K562 (cell line): ENCODE results near the gene SPNS2. TPM values are rescaled to one million over a fixed set of nuclear protein-coding genes. Genes with fewer than 3 reads are reported as not detected.

Source experiments
- ATAC-seq: fragments of 200-7000 bp; cut with Tn5 transposase; 3 replicates; pipeline ENCODE4 v1.9.1; 2020; ENCODE audit warnings: moderate library complexity
- BruUV-seq: library from RNA; stranded (reverse); fragments of 400-500 nt; replicated peaks from 2 replicates; lab custom pipeline; 2021; lab: Mats Ljungman, UMichigan
- CTCF ChIA-PET: fragments of 300-600 bp; formaldehyde crosslinking; extraction: SDS; loops from one replicate; lab custom pipeline; 2021; ENCODE audit warnings: low intra/inter-chr PET ratio; lab: Yijun Ruan, JAX
- POLR2A ChIA-PET: fragments of 300-600, 350-650 bp; sonication (Branson Sonifier 250); formaldehyde crosslinking; extraction: SDS; loops from one replicate; lab custom pipeline; 2021; ENCODE audit warnings: antibody characterized with exemption, inconsistent platforms; lab: Yijun Ruan, JAX
- DNase-seq, 4 experiments: peaks; one replicate each; pipeline versions ENCODE4 v3.0.0 to v3.0.0-alpha.2; 2011 to 2018; ENCODE audit warnings: low spot score in 3 of 4, mixed read lengths in 3 of 4; ENCODE audit errors: extremely low read depth in 1 of 4
- FAIRE-seq: peaks from 2 replicates; lab custom pipeline; 2011; peaks lifted over from hg19 to GRCh38; lab: Jason Lieb, UNC
- H2AFZ ChIP-seq: 2 replicates; pipeline ENCODE4 v1.6.0; 2011; ENCODE audit warnings: low read depth, low read length, control low read depth, inconsistent platforms
- H3K27ac ChIP-seq: fragments of 200-600 bp; 3 replicates; pipeline ENCODE4 v1.8.0; 2011; ENCODE audit warnings: low read depth, mild to moderate bottlenecking, control low read depth, inconsistent platforms, low read length, moderate library complexity, mixed read lengths; ENCODE audit errors: extremely low read depth
- H3K27me3 ChIP-seq, 2 experiments: fragments of 300-600 bp in 1 of 2; 2 replicates in 1 of 2; 3 replicates in 1 of 2; pipeline versions ENCODE4 v1.6.0 to v1.8.0; 2011; ENCODE audit warnings: inconsistent platforms in 2 of 2, low read length in 2 of 2, mild to moderate bottlenecking in 1 of 2, mixed read lengths in 1 of 2, moderate library complexity in 1 of 2; ENCODE audit not compliant: control insufficient read depth in 2 of 2, insufficient read depth in 2 of 2
- H3K36me3 ChIP-seq: fragments of 300-600 bp; 3 replicates; pipeline ENCODE4 v1.8.0; 2011; ENCODE audit warnings: mild to moderate bottlenecking, low read length, inconsistent platforms; ENCODE audit not compliant: control insufficient read depth, insufficient read depth
- H3K4me1 ChIP-seq, 2 experiments: fragments of 200-600 bp in 1 of 2; replicated peaks in 1 of 2; 2 replicates in 1 of 2; 3 replicates in 1 of 2; pipeline versions ENCODE4 v1.5.1 to v1.8.0; 2011; ENCODE audit warnings: inconsistent platforms in 2 of 2, low read length in 2 of 2, mild to moderate bottlenecking in 1 of 2, mixed read lengths in 1 of 2, moderate library complexity in 1 of 2; ENCODE audit not compliant: control insufficient read depth in 2 of 2, insufficient read depth in 2 of 2
- H3K4me2 ChIP-seq: 2 replicates; pipeline ENCODE4 v1.6.1; 2011; ENCODE audit warnings: low read length, control low read depth, inconsistent platforms, mixed read lengths; ENCODE audit not compliant: insufficient read depth
- H3K4me3 ChIP-seq: fragments of 200-600 bp; sonication (generic), shearing (Covaris generic); 2 replicates; pipeline ENCODE4 v1.5.1; 2016; ENCODE audit warnings: control low read depth, inconsistent platforms
- H3K79me2 ChIP-seq: fragments of 200-600 bp; 3 replicates; pipeline ENCODE4 v1.8.0; 2011; ENCODE audit warnings: low read length, inconsistent platforms; ENCODE audit not compliant: control insufficient read depth, insufficient read depth
- H3K9ac ChIP-seq, 2 experiments: 2 replicates each; pipeline versions ENCODE4 v1.6.0 to v1.6.1; 2011; ENCODE audit warnings: low read depth in 2 of 2, low read length in 2 of 2, control low read depth in 1 of 2, inconsistent platforms in 1 of 2, mild to moderate bottlenecking in 1 of 2, mixed read lengths in 1 of 2; ENCODE audit not compliant: insufficient read depth in 1 of 2
- H3K9me1 ChIP-seq: one replicate; pipeline ENCODE4 v1.6.0; 2011; ENCODE audit warnings: inconsistent platforms, mild to moderate bottlenecking, low read length, moderate library complexity; ENCODE audit not compliant: control insufficient read depth, insufficient read depth
- H3K9me3 ChIP-seq: replicated peaks from 2 replicates; pipeline ENCODE4 v1.5.1; 2011; ENCODE audit warnings: low read depth, low read length, inconsistent platforms; ENCODE audit not compliant: control insufficient read depth, insufficient read depth
- H4K20me1 ChIP-seq: replicated peaks from 2 replicates; pipeline ENCODE4 v1.6.1; 2011; ENCODE audit warnings: low read length, inconsistent platforms, mixed read lengths; ENCODE audit not compliant: control insufficient read depth, insufficient read depth
- ARID3A ChIP-seq: IDR thresholded peaks from 2 replicates; pipeline ENCODE4 v1.6.1; 2012; ENCODE audit warnings: low read depth, low read length, improper control_type of control experiment, borderline replicate concordance
- BMI1 ChIP-seq: fragments of 150-350 bp; IDR thresholded peaks from 2 replicates; pipeline ENCODE4 v1.6.1; 2014; ENCODE audit warnings: low read length
- BRF1 ChIP-seq: IDR thresholded peaks from 3 replicates; pipeline ENCODE4 v1.6.1; 2011; ENCODE audit warnings: borderline replicate concordance, mild to moderate bottlenecking; ENCODE audit not compliant: insufficient read length; ENCODE audit errors: extremely low read depth
- GMEB1 ChIP-seq: fragments of 250-450 bp; sonication (Bioruptor Pico); IDR thresholded peaks from 2 replicates; pipeline ENCODE4 v1.4.0; 2020; ENCODE audit warnings: mild to moderate bottlenecking
- PTRF ChIP-seq: fragments of 450-650 bp; IDR thresholded peaks from 2 replicates; pipeline ENCODE4 v1.6.1; 2016; ENCODE audit warnings: mild to moderate bottlenecking, missing genetic modification characterization, missing compliant biosample characterization
- SMARCE1 ChIP-seq: fragments of 450-650 bp; IDR thresholded peaks from 2 replicates; pipeline ENCODE4 v1.7.1; 2016; ENCODE audit warnings: mild to moderate bottlenecking
- ZFP36 ChIP-seq: fragments of 150-350 bp; IDR thresholded peaks from 2 replicates; pipeline ENCODE4 v1.6.1; 2018; ENCODE audit warnings: low read length, low read depth; ENCODE audit not compliant: partially characterized antibody
- ZNF175 ChIP-seq: fragments of 200-800 bp; sonication (Bioruptor generic); IDR thresholded peaks from 2 replicates; pipeline ENCODE4 v1.6.1; 2016; ENCODE audit warnings: low read depth, mild to moderate bottlenecking, missing genetic modification characterization, missing compliant biosample characterization
- WGBS: fragments of 100-300 bp; shearing (Covaris generic); methylation state at CpG from one replicate; pipeline ENCODE4 v1.1.6; 2016; ENCODE audit warnings: low coverage, mixed read lengths; ENCODE audit not compliant: insufficient coverage; ENCODE audit errors: missing lambda C conversion rate; 5-methylcytosine and 5-hydroxymethylcytosine counted together
- in situ Hi-C: fragments of 300-500 bp; cut with MboI; formaldehyde crosslinking; loops from 4 replicates; pipeline ENCODE4 v1.15.0; 2018; ENCODE audit warnings: inconsistent platforms, mixed read lengths
- intact Hi-C: fragments of 100-400 bp; cut with micrococcal nuclease; formaldehyde crosslinking; loops from 2 replicates; pipeline ENCODE4 v1.14.2; 2022
- polyA plus RNA-seq, 8 experiments: library from polyadenylated mRNA; depleted of rRNA in 4 of 8; stranded (reverse) in 5 of 8; unstranded in 3 of 8; fragments of >200 nt; fragmentation: Nextera tagmentation in 2 of 8; fragmentation: Illumina TruSeq in 1 of 8; extraction: Ambion mirVana in 2 of 8; extraction: Trizol in 1 of 8; gene quantifications; 2 replicates each; pipeline versions ENCODE4 v1.2.1 to v1.2.3, GENCODE V29; 2011 to 2014; ENCODE audit warnings: inconsistent platforms in 1 of 8, missing spikeins in 1 of 8
- total RNA-seq, 7 experiments: library from RNA; depleted of rRNA in 6 of 7; stranded (reverse); fragments of >200 nt in 6 of 7; fragmentation: Illumina TruSeq in 2 of 7; extraction: Trizol in 2 of 7; gene quantifications; 2 replicates each; pipeline versions ENCODE4 v1.2.1 to v1.2.3, GENCODE V29; 2011 to 2021; ENCODE audit warnings: low replicate concordance in 1 of 7

SPNS2 gene
- total and polyA plus RNA-seq, 9 of the 15 experiments (the other 6 are each of a cell fraction or from before 2014, with no cell fraction given) = 0.06 TPM; not detected in 8

GRCh38 chr17:4509923-4510617 lies 11.4 kb downstream of the SPNS2 start:
- H3K9me3 ChIP-seq = no peaks in the 10 kb centered on the region
- peaks cover 0 to 65% of the 10 kb centered on the region in 2 experiments; a peak in 2 of 5 replicates for H3K27me3 ChIP-seq
- peaks cover 5% of the 10 kb centered on the region for H4K20me1 ChIP-seq
- no peak overlapping the region for H3K27ac ChIP-seq
- no peak overlapping the region for H3K4me3 ChIP-seq
- ATAC-seq (no peak), DNase-seq (no peak), FAIRE-seq (no peak)
- no peak overlapping the region for H3K4me2 ChIP-seq
- POLR2A ChIA-PET = interaction anchor here (0.6 to 1.1 kb wide), 3 partner anchors 9 to 72 kb away, joined by 3 to 5 read pairs (median 4); no protein-coding TSS in a partner anchor
- no peak overlapping the region for H3K9ac ChIP-seq
- intact Hi-C loops = no loop called here
- H3K79me2 ChIP-seq = no peaks in the 10 kb centered on the region
- peaks cover 5 to 38% of the 10 kb centered on the region in 2 experiments; a peak in 4 of 5 replicates for H3K4me1 ChIP-seq
- no TSS peak for BruUV-seq
- 20% methylated on average over 13 of the region's 21 CpGs for WGBS
- no peak overlapping the region for H2AFZ ChIP-seq
- H3K36me3 ChIP-seq = no peaks in the 10 kb centered on the region
- TF ChIP-seq ZFP36 (peak; percentile 35), GMEB1 (no peak), BMI1 (no peak), ZNF175 (CRISPR knock-in tag) (no peak), SMARCE1 (no peak), BRF1 (no peak), ARID3A (no peak), PTRF (no peak)
- CTCF ChIA-PET = no interaction called here
- in situ Hi-C loops = no loop called here
- H3K9me1 ChIP-seq = no peaks in the 10 kb centered on the region
